ENCODE data around the gene BTBD10.
A peak's percentile ranks its signal among the peaks of the same experiment; 100 is the strongest.

DNA sequence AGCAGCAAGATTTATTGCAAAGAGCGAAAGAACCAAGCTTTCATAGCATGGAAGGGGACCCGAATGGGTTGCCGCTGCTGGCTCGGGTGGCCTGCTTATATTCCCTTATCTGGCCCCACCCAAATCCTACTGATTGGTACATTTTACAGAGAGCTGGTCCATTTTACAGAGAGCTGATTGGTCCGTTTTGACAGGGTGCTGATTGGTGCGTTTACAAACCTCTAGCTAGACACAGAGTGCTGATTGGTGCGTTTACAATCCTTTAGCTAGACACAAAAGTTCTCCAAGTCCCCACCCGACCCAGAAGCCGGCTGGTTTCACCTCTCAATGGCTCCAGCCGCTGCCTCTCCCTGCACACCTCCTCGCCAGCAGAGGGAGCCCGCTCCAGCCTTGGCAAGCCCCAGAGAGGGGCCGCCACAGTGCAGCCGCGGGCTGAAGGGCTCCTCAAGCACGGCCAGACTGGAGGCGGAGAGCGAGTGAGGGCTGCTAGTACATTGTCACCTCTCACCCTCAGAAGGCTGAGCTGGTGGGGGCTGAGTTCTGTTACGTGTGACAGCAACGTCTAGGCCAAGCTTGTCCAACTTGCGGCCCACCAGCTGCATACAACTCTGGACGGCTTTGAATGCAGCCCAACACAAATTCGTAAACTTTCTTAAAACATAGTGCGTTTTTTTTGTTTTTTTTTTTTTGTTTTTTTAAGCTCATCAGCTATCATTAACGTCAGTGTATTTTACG, 24.1 kb upstream of the BTBD10 start:
- TF ChIP-seq, protein P1, sequence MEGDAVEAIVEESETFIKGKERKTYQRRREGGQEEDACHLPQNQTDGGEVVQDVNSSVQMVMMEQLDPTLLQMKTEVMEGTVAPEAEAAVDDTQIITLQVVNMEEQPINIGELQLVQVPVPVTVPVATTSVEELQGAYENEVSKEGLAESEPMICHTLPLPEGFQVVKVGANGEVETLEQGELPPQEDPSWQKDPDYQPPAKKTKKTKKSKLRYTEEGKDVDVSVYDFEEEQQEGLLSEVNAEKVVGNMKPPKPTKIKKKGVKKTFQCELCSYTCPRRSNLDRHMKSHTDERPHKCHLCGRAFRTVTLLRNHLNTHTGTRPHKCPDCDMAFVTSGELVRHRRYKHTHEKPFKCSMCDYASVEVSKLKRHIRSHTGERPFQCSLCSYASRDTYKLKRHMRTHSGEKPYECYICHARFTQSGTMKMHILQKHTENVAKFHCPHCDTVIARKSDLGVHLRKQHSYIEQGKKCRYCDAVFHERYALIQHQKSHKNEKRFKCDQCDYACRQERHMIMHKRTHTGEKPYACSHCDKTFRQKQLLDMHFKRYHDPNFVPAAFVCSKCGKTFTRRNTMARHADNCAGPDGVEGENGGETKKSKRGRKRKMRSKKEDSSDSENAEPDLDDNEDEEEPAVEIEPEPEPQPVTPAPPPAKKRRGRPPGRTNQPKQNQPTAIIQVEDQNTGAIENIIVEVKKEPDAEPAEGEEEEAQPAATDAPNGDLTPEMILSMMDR (conservative IDR thresholded peaks at IDR 0.05; ENCODE audit: low read depth, low read length) = peak; percentile 24; the same call in 1 of the 2 replicates
- no peak for TF ChIP-seq EZH2 (IDR thresholded peaks at IDR 0.05; ENCODE audit: borderline replicate concordance, low read depth, low read length, poor library complexity, severe bottlenecking)

Measured in A673 (cell line).